SK-N-MC (cell line): Measurements from ENCODE around the gene CFAP90.

ENCODE experiments used
- EZH2 ChIP-seq: fragments of 200-600 bp; sonication (generic); IDR thresholded peaks from one replicate; pipeline ENCODE4 v1.6.1; 2017; ENCODE audit warnings: antibody characterized with exemption
- FOXP2 ChIP-seq: optimal IDR thresholded peaks from 2 replicates; pipeline ENCODE3; 2011; ENCODE audit warnings: mild to moderate bottlenecking, moderate library complexity; ENCODE audit not compliant: insufficient read depth; ENCODE audit errors: extremely low read length, control extremely low read depth
- POLR2AphosphoS5 ChIP-seq: IDR thresholded peaks from 2 replicates; pipeline ENCODE4 v1.6.1; 2012; ENCODE audit warnings: mild to moderate bottlenecking, low read depth, low read length, borderline replicate concordance

- TF ChIP-seq POLR2AphosphoS5: no peak
- no peak for TF ChIP-seq EZH2
- TF ChIP-seq FOXP2: no peak
Observed at GRCh38 chr5:7851240-7851592, 283 bp upstream of the CFAP90 start.
